Stimulated activated CD8-positive, alpha-beta memory T cell treated with anti-CD3 and anti-CD28 coated beads, Interleukin-15, amount 100 ng/mL, for 1 hour (primary cell): ENCODE measurements around the gene AAK1.
"Not testable (repeated sequence)": the region's sequence is repeated elsewhere in the genome, so short reads cannot be mapped to it uniquely, and the experiment has no call there.

Experiments used
- DNase-seq: peaks from one replicate; pipeline ENCODE4 v3.0.0-alpha.2; 2020; ENCODE audit warnings: low read depth

Gene AAK1

GRCh38 chr2:69597843-69598610 lies 45.5 kb downstream of the AAK1 start:
- DNase-seq: no peak

GRCh38 chr2:69597105-69597504 lies 46.4 kb downstream of the AAK1 start:
- DNase-seq: no peak

GRCh38 chr2:69594341-69594740 lies 49.2 kb downstream of the AAK1 start:
- no peak for DNase-seq

GRCh38 chr2:69592511-69592910 lies 51.0 kb downstream of the AAK1 start:
- DNase-seq: no peak

GRCh38 chr2:69589973-69590652 lies 53.4 kb downstream of the AAK1 start:
- no peak for DNase-seq

- DNase-seq: no peak
Observed at GRCh38 chr2:69588945-69589344, 54.6 kb downstream of the AAK1 start.

- DNase-seq: no peak
Observed at GRCh38 chr2:69588403-69588802, 55.1 kb downstream of the AAK1 start.

GRCh38 chr2:69585855-69586555 lies 57.5 kb downstream of the AAK1 start:
- no peak for DNase-seq

- DNase-seq: no peak
Observed at GRCh38 chr2:69584127-69584889, 59.2 kb downstream of the AAK1 start.

- DNase-seq: no peak
Observed at GRCh38 chr2:69583321-69583833, 60.2 kb downstream of the AAK1 start.

GRCh38 chr2:69582582-69583176 lies 60.9 kb downstream of the AAK1 start:
- no peak for DNase-seq

GRCh38 chr2:69581774-69582581 lies 61.6 kb downstream of the AAK1 start:
- no peak for DNase-seq

- DNase-seq: no peak
Observed at GRCh38 chr2:69580486-69580885, 63.1 kb downstream of the AAK1 start.

GRCh38 chr2:69579536-69579935 lies 64.0 kb downstream of the AAK1 start:
- DNase-seq: no peak

GRCh38 chr2:69578198-69578540 lies 65.4 kb downstream of the AAK1 start:
- DNase-seq: no peak

- no peak for DNase-seq
Observed at GRCh38 chr2:69577467-69578197, 65.9 kb downstream of the AAK1 start.

GRCh38 chr2:69576880-69577279 lies 66.7 kb downstream of the AAK1 start:
- DNase-seq: no peak

GRCh38 chr2:69575926-69576325 lies 67.6 kb downstream of the AAK1 start:
- no peak for DNase-seq

- not testable (repeated sequence) for DNase-seq
Observed at GRCh38 chr2:69575371-69575770, 68.2 kb downstream of the AAK1 start.

- no peak for DNase-seq
Observed at GRCh38 chr2:69572641-69573040, 70.9 kb downstream of the AAK1 start.
